B cell (primary cell): ENCODE data around the gene FRMD3. TPM values are rescaled to one million over a fixed set of nuclear protein-coding genes. Genes with fewer than 3 reads are reported as not detected.

Experiments
- ATAC-seq: fragments of 200-7000 bp; cut with Tn5 transposase; one replicate; pipeline ENCODE4 v1.10.0; 2021; ENCODE audit warnings: low read depth, mild to moderate bottlenecking, moderate number of reproducible peaks, moderate library complexity
- CTCF ChIA-PET: fragments of 350-600 bp; sonication (Branson Sonifier 250); formaldehyde crosslinking; loops from one replicate; lab custom pipeline; 2021; ENCODE audit warnings: antibody characterized with exemption, inconsistent platforms; lab: Charles Lee
- POLR2A ChIA-PET: fragments of 350-600 bp; sonication (Branson Sonifier 250); formaldehyde crosslinking; loops from one replicate; lab custom pipeline; 2021; ENCODE audit warnings: antibody characterized with exemption; lab: Charles Lee
- DNase-seq: peaks from one replicate; pipeline ENCODE4 v3.0.0; 2013
- H2AFZ ChIP-seq: 2 replicates; pipeline ENCODE4 v1.6.1; 2012; ENCODE audit warnings: mild to moderate bottlenecking, low read depth, low read length; ENCODE audit not compliant: insufficient read depth, poor library complexity, severe bottlenecking
- H3K27ac ChIP-seq, 2 donors: 1 replicate in 1 of 2; 2 replicates in 1 of 2; pipeline ENCODE4 v1.5.1; 2012 to 2013; ENCODE audit warnings: low read length in 2 of 2, mild to moderate bottlenecking in 2 of 2, moderate library complexity in 1 of 2
- H3K27me3 ChIP-seq, 4 experiments: fragments of 200-600 bp in 1 of 4; sonication (generic) in 1 of 4; replicated peaks in 1 of 4; 1 replicate in 2 of 4; 2 replicates in 2 of 4; pipeline versions ENCODE4 v1.6.1 to v1.7.0; 2013 to 2016; ENCODE audit warnings: low read length in 3 of 4, mild to moderate bottlenecking in 2 of 4, mixed read lengths in 1 of 4, moderate library complexity in 1 of 4; ENCODE audit not compliant: insufficient read depth in 4 of 4, control insufficient read depth in 3 of 4; ENCODE audit errors: control extremely low read depth in 1 of 4
- H3K36me3 ChIP-seq, 2 experiments: replicated peaks in 1 of 2; 1 replicate in 1 of 2; 2 replicates in 1 of 2; pipeline versions ENCODE4 v1.6.1 to v1.7.1; 2013; ENCODE audit warnings: low read length in 1 of 2; ENCODE audit not compliant: insufficient read depth in 2 of 2, control insufficient read depth in 1 of 2; ENCODE audit errors: control extremely low read depth in 1 of 2, extremely low read depth in 1 of 2
- H3K4me1 ChIP-seq, 2 donors: fragments of 200-600 bp in 1 of 2; sonication (generic) in 1 of 2; 1 replicate in 1 of 2; 2 replicates in 1 of 2; pipeline versions ENCODE4 v1.5.1 to v1.6.1; 2013 to 2017; ENCODE audit warnings: low read length in 2 of 2; ENCODE audit not compliant: control insufficient read depth in 2 of 2, insufficient read depth in 2 of 2
- H3K4me2 ChIP-seq: replicated peaks from 2 replicates; pipeline ENCODE3; 2012; ENCODE audit warnings: mild to moderate bottlenecking, low read depth, low read length; ENCODE audit not compliant: poor library complexity, severe bottlenecking
- H3K4me3 ChIP-seq, 5 experiments: fragments of 200-600 bp in 1 of 5; sonication (generic) in 1 of 5; 1 replicate in 3 of 5; 2 replicates in 2 of 5; pipeline versions ENCODE4 v1.5.1 to v1.7.0; 2011 to 2016; ENCODE audit warnings: low read length in 4 of 5, mild to moderate bottlenecking in 4 of 5, low read depth in 2 of 5, control low read depth in 1 of 5, moderate library complexity in 1 of 5; ENCODE audit not compliant: insufficient read depth in 1 of 5; ENCODE audit errors: control extremely low read depth in 1 of 5, extremely low read depth in 1 of 5
- H3K79me2 ChIP-seq: fragments of 200-600 bp; sonication (generic); one replicate; pipeline ENCODE4 v1.6.0; 2016; ENCODE audit warnings: low read length; ENCODE audit not compliant: control insufficient read depth, insufficient read depth
- H3K9ac ChIP-seq: fragments of 200-600 bp; sonication (generic); 2 replicates; pipeline ENCODE4 v1.6.1; 2017; ENCODE audit warnings: mild to moderate bottlenecking, low read length, moderate library complexity
- H3K9me3 ChIP-seq, 3 donors: one replicate each; pipeline versions ENCODE4 v1.6.1 to v1.7.1; 2013; ENCODE audit warnings: low read length in 2 of 3; ENCODE audit not compliant: control insufficient read depth in 2 of 3, insufficient read depth in 1 of 3; ENCODE audit errors: control extremely low read depth in 1 of 3
- H4K20me1 ChIP-seq: 2 replicates; pipeline ENCODE4 v1.6.0; 2012; ENCODE audit warnings: mild to moderate bottlenecking, low read length; ENCODE audit not compliant: insufficient read depth, control insufficient read depth, poor library complexity, severe bottlenecking
- H3K27ac Mint-ChIP-seq: one replicate; pipeline ENCODE4 v1.8.0; 2021; ENCODE audit warnings: mixed read lengths
- H3K27me3 Mint-ChIP-seq: one replicate; pipeline ENCODE4 v1.8.0; 2021; ENCODE audit warnings: mixed read lengths
- H3K4me1 Mint-ChIP-seq: one replicate; pipeline ENCODE4 v1.8.0; 2021; ENCODE audit warnings: mixed read lengths
- H3K4me3 Mint-ChIP-seq: one replicate; pipeline ENCODE4 v1.8.0; 2021; ENCODE audit warnings: mixed read lengths
- H3K9me3 Mint-ChIP-seq: one replicate; pipeline ENCODE4 v1.8.0; 2022; ENCODE audit warnings: mixed read lengths; ENCODE audit not compliant: insufficient read depth
- EZH2 ChIP-seq: IDR thresholded peaks from 2 replicates; pipeline ENCODE4 v1.6.1; 2012; ENCODE audit warnings: borderline replicate concordance, low read depth, mild to moderate bottlenecking, moderate library complexity, low read length; ENCODE audit not compliant: insufficient read depth, poor library complexity, severe bottlenecking
- WGBS: methylation state at CpG from one replicate; pipeline ENCODE4 v1.1.5; 2013; ENCODE audit warnings: missing lambda C conversion rate; ENCODE audit not compliant: insufficient coverage; 5-methylcytosine and 5-hydroxymethylcytosine counted together
- intact Hi-C: fragments of 100-400 bp; cut with micrococcal nuclease; formaldehyde crosslinking; loops from one replicate; pipeline ENCODE4 v1.10.0; 2022
- polyA plus RNA-seq: library from polyadenylated mRNA; depleted of rRNA; stranded (reverse); fragments of >200 nt; gene quantifications from 2 replicates; pipeline ENCODE4 v1.2.3, GENCODE V29; 2012
- total RNA-seq, 2 donors: library from RNA; stranded (reverse); fragments of 120-200 nt in 1 of 2; gene quantifications; 1 replicate in 1 of 2; 2 replicates in 1 of 2; pipeline versions ENCODE4 v1.2.3 to v1.2.4, GENCODE V29; 2013 to 2022
- TF ChIP-seq, protein P1 (sequence below): fragments of 200-600 bp; IDR thresholded peaks from one replicate; pipeline ENCODE4 v1.8.0; 2022; ENCODE audit warnings: antibody characterized with exemption, mild to moderate bottlenecking

FRMD3 gene
- total and polyA plus RNA-seq, 2 donors (not counting 1 experiment from before 2014, with no cell fraction given): 0.37 to 0.49 TPM

DNA sequence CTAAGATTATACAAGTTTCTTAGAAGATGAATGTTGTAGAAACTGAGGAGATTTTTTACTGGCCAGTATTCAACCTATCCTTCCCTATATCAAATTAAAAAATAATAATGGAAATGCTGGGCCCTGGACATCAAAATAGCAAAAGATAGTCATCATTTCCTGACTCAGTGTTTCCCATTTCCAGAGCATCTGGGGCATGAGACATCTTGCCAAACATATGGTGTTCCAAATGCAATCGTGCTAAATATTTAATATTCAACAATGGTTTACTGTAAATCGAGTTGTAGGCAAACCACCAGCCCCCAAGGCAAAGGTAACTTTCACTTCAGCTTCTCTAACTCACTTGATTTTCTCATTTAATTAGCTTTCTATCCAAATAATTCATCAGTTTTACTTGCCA is 152.9 kb downstream of the FRMD3 start:
- Histone ChIP-seq H4K20me1 (no peaks in the 10 kb centered on the region), H3K4me2 (no peak overlapping the region), H3K36me3 (no peaks in the 10 kb centered on the region), H3K9ac (no peak overlapping the region), H2AFZ (no peak overlapping the region), H3K27me3 (no peaks in the 10 kb centered on the region), H3K9me3 (no peaks in the 10 kb centered on the region), H3K79me2 (no peaks in the 10 kb centered on the region), H3K27ac (no peak overlapping the region), H3K4me1 (no peaks in the 10 kb centered on the region), H3K4me3 (no peak overlapping the region)
- no peak for TF ChIP-seq EZH2
- TF ChIP-seq, protein P1, sequence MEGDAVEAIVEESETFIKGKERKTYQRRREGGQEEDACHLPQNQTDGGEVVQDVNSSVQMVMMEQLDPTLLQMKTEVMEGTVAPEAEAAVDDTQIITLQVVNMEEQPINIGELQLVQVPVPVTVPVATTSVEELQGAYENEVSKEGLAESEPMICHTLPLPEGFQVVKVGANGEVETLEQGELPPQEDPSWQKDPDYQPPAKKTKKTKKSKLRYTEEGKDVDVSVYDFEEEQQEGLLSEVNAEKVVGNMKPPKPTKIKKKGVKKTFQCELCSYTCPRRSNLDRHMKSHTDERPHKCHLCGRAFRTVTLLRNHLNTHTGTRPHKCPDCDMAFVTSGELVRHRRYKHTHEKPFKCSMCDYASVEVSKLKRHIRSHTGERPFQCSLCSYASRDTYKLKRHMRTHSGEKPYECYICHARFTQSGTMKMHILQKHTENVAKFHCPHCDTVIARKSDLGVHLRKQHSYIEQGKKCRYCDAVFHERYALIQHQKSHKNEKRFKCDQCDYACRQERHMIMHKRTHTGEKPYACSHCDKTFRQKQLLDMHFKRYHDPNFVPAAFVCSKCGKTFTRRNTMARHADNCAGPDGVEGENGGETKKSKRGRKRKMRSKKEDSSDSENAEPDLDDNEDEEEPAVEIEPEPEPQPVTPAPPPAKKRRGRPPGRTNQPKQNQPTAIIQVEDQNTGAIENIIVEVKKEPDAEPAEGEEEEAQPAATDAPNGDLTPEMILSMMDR: no peak
- Mint-ChIP-seq H3K27me3 (no peaks in the 10 kb centered on the region), H3K4me1 (no peaks in the 10 kb centered on the region), H3K4me3 (no peak overlapping the region), H3K27ac (no peak overlapping the region), H3K9me3 (no peaks in the 10 kb centered on the region)
- ChIA-PET POLR2A (no interaction called here), CTCF (no interaction called here)
- 100% methylated on average over 1 of the region's 2 CpGs for WGBS
- ATAC-seq: no peak
- intact Hi-C loops: no loop called here
- DNase-seq: no peak

- Histone ChIP-seq H3K9ac (no peak overlapping the region), H3K4me2 (no peak overlapping the region), H4K20me1 (no peaks in the 10 kb centered on the region), H3K27me3 (no peaks in the 10 kb centered on the region), H3K4me3 (no peak overlapping the region), H2AFZ (no peak overlapping the region), H3K27ac (no peak overlapping the region), H3K4me1 (no peaks in the 10 kb centered on the region), H3K79me2 (no peaks in the 10 kb centered on the region), H3K9me3 (no peaks in the 10 kb centered on the region), H3K36me3 (no peaks in the 10 kb centered on the region)
- intact Hi-C loops: no loop called here
- DNase-seq (no peak), ATAC-seq (no peak)
- TF ChIP-seq EZH2: no peak
- TF ChIP-seq, protein P1: no peak
- no peak overlapping the region for H3K4me3 Mint-ChIP-seq
- H3K27me3 Mint-ChIP-seq: no peaks in the 10 kb centered on the region
- H3K4me1 Mint-ChIP-seq: no peaks in the 10 kb centered on the region
- H3K27ac Mint-ChIP-seq: no peak overlapping the region
- WGBS: 33% methylated on average over 1 of the region's 3 CpGs
- ChIA-PET CTCF (no interaction called here), POLR2A (no interaction called here)
- H3K9me3 Mint-ChIP-seq: no peaks in the 10 kb centered on the region
Observed at GRCh38 chr9:83384214-83384613, 154.0 kb downstream of the FRMD3 start.
